Measurements from ENCODE around the gene MLYCD.
A peak's percentile ranks its signal among the peaks of the same experiment; 100 is the strongest.

The MLYCD gene

GRCh38 chr16:83898463-83899271 lies at the start of gene MLYCD:
TSS of gene MLYCD (plus strand) at chr16:83899115. CDS start at chr16:83899145, 30 bp downstream.
- DNase-seq (ENCODE audit: low read depth) = peak; percentile 81

GRCh38 chr16:83849421-83849820 lies 49.5 kb upstream of the MLYCD start:
- DNase-seq (ENCODE audit: low read depth) = no peak

GRCh38 chr16:83850947-83851346 lies 48.0 kb upstream of the MLYCD start:
- no peak for DNase-seq (ENCODE audit: low read depth)

DNA sequence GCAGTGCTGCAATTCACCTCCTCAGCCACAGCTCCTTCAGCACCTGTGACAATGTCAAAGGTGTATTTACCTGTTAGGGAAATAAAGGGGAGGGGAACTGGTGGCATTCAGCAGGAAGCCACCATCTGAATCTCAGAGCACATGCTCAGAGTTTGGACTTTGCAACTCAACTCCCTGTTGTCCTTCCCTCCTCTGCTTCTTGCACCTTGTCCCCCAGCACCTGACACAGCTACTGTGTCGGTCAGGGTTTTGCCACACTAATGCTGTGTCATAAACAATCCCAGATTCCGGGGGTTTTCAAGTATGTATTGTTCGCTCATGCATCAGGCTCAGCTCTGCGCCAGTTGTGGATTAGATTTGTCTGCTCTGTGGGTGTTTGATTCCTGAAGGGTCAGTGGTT lies 47.4 kb upstream of the MLYCD start:
- DNase-seq (ENCODE audit: low read depth) = no peak

DNA sequence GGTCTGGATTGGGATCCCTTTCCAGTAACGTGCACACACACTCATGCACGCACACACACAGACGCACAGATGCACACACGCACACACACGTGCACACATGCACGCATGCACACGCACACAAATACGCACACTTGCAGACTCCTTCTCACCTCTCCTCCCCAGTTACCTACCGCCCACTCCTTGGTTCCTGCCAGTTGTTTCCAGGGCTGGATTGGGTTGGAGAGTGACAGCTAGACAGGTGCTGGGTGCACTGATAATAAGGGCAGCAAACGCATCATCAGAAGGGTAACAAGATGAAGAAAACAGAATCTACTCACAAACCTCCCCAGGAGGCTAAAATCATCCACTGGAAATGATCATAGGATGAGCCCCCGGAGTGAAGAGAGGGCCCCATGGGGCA lies 46.1 kb upstream of the MLYCD start:
- DNase-seq (ENCODE audit: low read depth) = no peak

DNA sequence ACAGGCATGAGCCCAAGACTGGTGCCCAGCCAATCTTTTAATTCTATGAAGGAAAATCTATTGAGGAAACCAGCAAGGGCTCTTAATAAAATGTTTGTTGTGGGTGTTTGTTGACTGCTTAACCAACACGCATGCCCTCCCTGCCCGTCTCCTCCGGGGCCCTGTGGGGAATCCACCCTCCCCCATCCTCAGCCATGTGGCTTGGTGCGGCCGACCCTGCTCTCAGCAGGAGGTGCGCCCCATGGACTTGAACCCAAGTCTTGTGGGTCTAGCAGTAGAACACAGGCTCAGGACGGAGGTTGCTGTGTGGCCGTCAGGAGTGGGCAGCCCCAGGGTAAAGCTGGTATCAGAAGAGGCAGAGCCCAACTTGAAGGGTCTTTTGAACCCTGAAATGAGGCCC lies 45.1 kb upstream of the MLYCD start:
- DNase-seq (ENCODE audit: low read depth) = no peak

GRCh38 chr16:83854420-83854819 lies 44.5 kb upstream of the MLYCD start:
- DNase-seq (ENCODE audit: low read depth) = no peak

DNA sequence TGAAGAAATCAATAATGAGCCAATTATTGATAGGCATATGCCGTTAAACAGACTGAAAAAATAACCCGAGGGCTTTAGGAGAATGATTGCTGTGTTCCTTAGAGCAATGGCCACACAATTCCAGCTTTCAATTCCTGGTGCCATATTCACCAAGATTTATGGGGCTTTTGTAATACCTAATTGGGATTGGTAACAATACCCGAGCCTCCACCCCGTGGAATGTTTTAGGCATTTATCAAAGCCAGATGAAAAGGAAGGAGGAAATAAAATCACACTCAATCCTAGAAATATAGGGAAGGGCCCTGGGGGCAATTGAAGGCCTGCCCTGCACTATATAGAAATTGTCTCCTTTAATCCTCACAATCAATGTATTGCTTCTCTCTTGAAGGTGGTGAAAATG lies 42.1 kb upstream of the MLYCD start:
- no peak for DNase-seq (ENCODE audit: low read depth)

GRCh38 chr16:83859265-83859664 lies 39.6 kb upstream of the MLYCD start:
- DNase-seq (ENCODE audit: low read depth) = no peak

- DNase-seq (ENCODE audit: low read depth) = no peak
Measured at GRCh38 chr16:83862661-83863060, 36.3 kb upstream of the MLYCD start.

GRCh38 chr16:83863682-83864081 lies 35.2 kb upstream of the MLYCD start:
- DNase-seq (ENCODE audit: low read depth) = no peak

- DNase-seq (ENCODE audit: low read depth) = no peak
Measured at GRCh38 chr16:83870830-83871229, 28.1 kb upstream of the MLYCD start.

- peak; percentile 67 for DNase-seq (ENCODE audit: low read depth)
Measured at GRCh38 chr16:83878838-83879237, 20.1 kb upstream of the MLYCD start.

DNA sequence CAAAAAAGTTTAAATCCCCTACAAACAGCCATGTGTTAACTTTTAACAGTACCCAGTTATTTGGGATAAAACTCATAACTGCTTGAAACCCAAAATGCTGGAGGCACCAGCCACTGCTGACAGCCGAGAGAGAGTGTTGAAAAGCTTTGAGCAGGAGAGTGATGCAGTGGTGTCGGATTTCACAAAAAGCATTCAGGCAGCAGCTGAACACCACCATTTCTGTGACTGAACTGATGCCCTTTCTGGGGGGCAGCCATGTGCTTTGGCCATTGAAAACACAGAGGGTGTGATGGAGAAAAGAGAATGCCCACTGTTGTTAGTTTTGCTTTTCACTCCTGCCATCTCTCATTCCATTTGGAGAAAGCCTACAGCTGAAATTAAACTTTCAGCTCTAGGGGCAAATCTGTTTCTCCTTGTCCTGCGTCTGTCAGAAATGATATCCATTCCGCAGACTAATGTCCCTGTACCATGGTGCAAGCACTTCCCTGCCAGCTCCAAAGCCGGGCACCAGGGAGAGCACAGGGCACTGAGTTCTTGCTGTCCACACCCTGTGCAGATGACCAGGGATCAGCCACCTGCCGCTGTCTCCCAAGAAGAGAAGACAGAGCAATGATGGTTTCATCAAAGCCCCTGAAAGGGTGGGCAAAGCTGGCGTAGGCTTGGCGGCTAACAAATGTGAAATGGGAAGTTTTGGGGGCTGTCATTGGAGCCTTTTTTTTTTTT lies 16.6 kb upstream of the MLYCD start:
- peak; percentile 15 for DNase-seq (ENCODE audit: low read depth)

- no peak for DNase-seq (ENCODE audit: low read depth)
Measured at GRCh38 chr16:83886199-83886971, 12.5 kb upstream of the MLYCD start.

DNA sequence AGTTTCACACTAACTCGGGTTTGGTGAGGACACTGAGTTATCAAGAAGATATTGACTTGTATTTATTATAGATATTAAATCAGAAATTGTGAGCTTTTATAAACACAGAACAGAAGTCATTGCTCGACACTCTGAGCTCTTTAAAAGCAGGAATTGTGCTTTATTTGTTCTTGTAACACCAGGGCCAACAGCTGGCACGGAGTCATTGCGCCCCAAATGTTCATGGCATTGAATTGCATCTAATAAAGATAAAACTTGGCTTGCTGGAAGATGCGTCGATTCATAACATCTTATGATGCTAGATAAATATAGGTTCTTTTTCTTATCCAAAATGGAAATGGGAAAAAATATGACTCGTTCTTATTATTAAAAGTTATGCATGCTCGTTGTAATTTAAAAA lies 11.8 kb upstream of the MLYCD start:
- peak; percentile 27 for DNase-seq (ENCODE audit: low read depth)

DNA sequence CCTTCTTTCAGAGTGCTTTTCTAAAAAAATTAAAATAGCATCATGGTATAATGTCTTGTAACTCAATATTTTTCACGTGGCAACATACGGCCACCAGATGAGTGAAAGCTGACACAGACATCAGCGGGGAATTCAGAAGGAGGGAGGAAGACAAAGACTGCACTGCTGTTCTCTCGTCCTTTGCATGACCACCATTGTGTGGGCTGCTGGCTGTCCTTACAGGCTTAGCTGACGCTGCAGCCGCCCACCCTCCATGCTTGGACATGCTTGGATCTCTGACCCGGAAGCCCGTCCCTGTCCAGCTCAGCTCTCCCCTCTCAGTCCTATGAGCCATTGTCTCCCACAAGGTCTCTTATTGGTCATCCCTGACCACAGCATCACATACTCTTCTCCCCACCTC lies 11.4 kb upstream of the MLYCD start:
- DNase-seq (ENCODE audit: low read depth) = peak; percentile 5

GRCh38 chr16:83888672-83889044 lies 10.3 kb upstream of the MLYCD start:
- DNase-seq (ENCODE audit: low read depth) = no peak

- DNase-seq (ENCODE audit: low read depth) = no peak
Measured at GRCh38 chr16:83890359-83890758, 8.6 kb upstream of the MLYCD start.

GRCh38 chr16:83891742-83892141 lies 7.2 kb upstream of the MLYCD start:
- DNase-seq (ENCODE audit: low read depth) = no peak

DNA sequence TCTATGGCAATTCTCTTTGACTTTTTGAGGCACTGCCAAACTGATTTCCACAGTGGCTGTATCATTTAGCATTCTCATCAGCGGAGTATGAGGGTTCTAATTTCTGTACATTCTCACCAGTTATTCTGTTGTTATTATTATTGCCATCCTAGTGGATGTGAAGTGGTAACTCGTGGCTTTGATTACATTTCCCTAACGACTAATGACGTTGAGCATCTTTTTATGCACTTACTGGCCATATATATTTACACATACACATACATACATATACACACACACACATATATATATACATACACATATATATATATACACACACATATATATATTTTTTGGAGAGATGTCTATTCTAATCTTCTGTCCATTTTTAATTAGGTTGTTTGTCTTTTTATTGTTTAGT lies 3.7 kb upstream of the MLYCD start:
- DNase-seq (ENCODE audit: low read depth) = no peak

GRCh38 chr16:83895942-83896341 lies 3.0 kb upstream of the MLYCD start:
- no peak for DNase-seq (ENCODE audit: low read depth)

All from EH (cell line).